Measurements from ENCODE around the gene DAGLA.
A peak's percentile ranks its signal among the peaks of the same experiment; 100 is the strongest.

DAGLA gene

DNA sequence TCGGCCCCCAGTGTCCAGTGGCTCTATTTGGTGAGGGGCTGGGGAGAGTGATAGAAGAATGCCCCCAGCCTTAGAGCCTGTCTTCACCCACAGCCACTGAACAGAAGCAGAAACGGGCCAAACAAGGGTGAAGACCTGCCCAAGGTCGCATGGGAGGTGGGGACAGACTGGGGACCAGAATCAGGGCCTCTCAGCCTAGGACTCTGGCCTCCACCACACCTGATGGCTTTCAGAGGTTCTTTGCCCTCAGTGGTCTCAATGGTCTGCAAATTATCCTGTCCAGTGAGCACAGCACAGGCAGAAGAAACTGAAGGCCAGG is 67.7 kb downstream of the DAGLA start:
- TF ChIP-seq, protein P1, sequence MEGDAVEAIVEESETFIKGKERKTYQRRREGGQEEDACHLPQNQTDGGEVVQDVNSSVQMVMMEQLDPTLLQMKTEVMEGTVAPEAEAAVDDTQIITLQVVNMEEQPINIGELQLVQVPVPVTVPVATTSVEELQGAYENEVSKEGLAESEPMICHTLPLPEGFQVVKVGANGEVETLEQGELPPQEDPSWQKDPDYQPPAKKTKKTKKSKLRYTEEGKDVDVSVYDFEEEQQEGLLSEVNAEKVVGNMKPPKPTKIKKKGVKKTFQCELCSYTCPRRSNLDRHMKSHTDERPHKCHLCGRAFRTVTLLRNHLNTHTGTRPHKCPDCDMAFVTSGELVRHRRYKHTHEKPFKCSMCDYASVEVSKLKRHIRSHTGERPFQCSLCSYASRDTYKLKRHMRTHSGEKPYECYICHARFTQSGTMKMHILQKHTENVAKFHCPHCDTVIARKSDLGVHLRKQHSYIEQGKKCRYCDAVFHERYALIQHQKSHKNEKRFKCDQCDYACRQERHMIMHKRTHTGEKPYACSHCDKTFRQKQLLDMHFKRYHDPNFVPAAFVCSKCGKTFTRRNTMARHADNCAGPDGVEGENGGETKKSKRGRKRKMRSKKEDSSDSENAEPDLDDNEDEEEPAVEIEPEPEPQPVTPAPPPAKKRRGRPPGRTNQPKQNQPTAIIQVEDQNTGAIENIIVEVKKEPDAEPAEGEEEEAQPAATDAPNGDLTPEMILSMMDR (conservative IDR thresholded peaks at IDR 0.05; ENCODE audit: control insufficient read depth, insufficient read depth, low read depth, low read length), result no peak
- DNase-seq (ENCODE audit: low read depth), result no peak
- no peak overlapping the region for H3K4me3 ChIP-seq (ENCODE audit: control insufficient read depth, low read depth, low read length)

DNA sequence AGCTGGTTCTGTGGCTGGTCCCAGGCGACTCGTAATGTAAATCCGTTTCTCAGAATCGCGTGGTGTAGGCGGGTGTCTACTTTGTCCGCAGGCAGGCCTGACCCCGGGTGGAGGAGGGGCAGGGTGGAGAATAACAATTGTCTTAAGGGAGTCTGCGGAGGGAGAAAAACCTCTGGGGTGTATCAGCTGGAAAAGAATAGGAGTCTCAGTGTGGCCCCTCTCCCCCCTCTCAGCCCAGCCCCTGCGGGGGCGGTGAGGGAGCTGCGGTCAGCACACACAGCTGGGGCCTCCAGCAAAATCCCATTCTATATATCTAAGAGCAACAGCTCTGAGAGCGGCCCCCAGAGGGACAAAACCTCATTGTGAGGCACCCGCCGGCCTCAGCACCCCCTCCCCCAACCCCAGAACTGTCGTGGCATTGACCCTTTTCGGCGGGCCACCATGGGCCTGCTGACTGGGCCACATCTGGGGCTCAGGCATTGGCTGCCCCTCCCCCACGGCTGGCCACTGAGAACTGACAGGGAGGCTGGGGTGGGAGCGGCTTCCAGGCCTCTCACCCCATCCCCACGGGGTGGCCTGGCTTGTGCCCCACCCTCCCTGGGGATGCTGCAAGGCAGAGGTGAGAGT is 69.5 kb downstream of the DAGLA start:
- TF ChIP-seq, protein P1 (conservative IDR thresholded peaks at IDR 0.05; ENCODE audit: control insufficient read depth, insufficient read depth, low read depth, low read length), result no peak
- peak; percentile 15 for DNase-seq (ENCODE audit: low read depth)
- H3K4me3 ChIP-seq (ENCODE audit: control insufficient read depth, low read depth, low read length), result no peak overlapping the region

DNA sequence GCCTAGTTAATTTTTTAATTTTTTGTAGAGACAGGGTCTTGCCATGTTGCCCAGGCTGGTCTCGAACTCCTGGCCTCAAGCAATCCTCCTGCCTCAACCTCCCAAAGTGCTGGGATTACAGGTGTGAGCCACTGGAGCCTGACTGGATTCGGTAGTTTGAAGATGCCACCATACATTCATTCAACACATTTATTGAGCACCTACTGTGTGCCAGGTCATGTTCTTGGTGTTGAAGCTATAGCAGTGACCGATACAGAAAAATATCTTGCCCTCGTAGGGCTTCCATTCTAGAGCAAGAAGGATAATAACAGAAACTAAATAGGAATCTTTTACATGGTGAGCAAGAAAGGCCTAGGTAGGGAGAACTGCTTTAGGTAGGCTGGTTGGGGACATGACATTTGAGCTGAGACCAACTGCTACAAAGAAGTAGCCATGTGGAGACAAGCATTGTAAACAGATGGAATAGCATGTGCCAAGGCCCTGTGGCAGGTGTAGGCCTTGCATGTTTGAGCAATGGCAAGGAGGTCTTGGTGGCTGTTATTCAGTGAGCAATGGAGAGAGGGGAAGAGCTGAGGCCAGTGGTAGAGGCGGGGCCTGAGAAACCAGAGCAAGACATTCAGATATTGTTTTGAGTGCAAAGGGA is 70.6 kb downstream of the DAGLA start:
- no peak overlapping the region for H3K4me3 ChIP-seq (ENCODE audit: control insufficient read depth, low read depth, low read length)
- TF ChIP-seq, protein P1 (conservative IDR thresholded peaks at IDR 0.05; ENCODE audit: control insufficient read depth, insufficient read depth, low read depth, low read length), result no peak
- DNase-seq (ENCODE audit: low read depth), result no peak

DNA sequence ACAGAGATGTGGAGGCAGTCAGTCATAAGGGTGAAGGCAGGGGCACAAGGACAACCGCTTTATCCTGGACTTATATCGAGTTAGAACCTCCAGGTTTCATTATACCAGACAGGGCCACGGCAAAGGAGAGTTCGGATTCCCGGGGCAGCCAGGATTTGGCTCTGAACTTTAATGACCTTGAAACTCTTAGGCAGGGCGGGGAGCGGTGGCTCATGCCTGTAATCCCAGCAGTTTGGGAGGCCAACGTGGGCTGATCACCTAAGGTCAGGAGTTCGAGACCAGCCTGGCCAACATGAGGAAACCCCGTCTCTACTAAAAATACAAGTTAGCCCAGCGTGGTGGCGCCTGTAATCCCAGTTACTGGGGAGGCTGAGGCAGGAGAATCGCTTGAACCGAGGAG is 71.2 kb downstream of the DAGLA start:
- DNase-seq (ENCODE audit: low read depth), result no peak
- TF ChIP-seq, protein P1 (conservative IDR thresholded peaks at IDR 0.05; ENCODE audit: control insufficient read depth, insufficient read depth, low read depth, low read length), result no peak

DNA sequence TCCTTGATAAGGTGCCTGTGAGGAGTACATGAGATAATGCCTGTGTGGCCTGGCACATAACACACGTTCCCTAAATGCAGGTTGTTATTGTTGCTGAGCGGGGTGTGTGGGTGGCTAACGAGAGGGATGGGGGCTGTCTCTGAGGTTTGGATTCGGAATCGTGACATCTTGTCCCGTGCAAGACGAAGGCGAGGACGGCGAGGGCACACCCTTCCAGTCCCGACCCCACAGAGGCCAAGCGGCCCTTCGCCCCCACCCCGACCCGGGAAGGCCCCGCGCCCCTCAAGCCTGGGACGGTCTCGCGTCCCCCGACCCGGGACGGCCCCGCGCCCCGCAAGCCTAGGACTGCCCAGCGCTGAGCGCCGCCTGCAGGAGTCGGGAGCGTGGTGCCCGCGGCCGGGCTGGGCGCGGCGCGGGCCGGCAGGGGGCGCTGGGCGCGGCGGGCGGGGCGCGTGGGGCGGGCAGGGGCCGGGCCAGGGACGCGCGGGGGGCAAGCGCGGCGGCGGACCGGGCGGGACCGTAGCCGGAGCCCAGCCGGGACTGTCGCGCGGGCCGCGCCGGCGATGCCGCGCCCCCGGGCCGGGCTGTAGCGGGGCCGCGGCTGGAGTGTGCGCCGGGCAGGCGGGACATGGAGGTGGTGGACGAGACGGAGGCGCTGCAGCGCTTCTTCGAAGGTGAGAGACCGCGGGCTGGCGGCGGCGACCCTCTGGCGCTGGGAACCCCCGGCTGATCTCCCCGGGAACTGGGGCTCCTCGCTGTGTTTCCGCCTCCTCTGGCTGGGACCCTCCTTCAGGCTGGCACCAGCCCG is 72.1 kb downstream of the DAGLA start, which contains the start of gene MYRF:
TSS of gene MYRF (plus strand) at position 520 of the 808 bp plus-strand sequence. CDS start at position 629, 109 bp downstream.
- TF ChIP-seq, protein P1 (conservative IDR thresholded peaks at IDR 0.05; ENCODE audit: control insufficient read depth, insufficient read depth, low read depth, low read length), result peak; percentile 28
- peak; percentile 10 for DNase-seq (ENCODE audit: low read depth)

More for the DNA sequence above, 71.2 kb downstream of the DAGLA start:
- H3K4me3 ChIP-seq (ENCODE audit: control insufficient read depth, low read depth, low read length), result no peak overlapping the region

DNA sequence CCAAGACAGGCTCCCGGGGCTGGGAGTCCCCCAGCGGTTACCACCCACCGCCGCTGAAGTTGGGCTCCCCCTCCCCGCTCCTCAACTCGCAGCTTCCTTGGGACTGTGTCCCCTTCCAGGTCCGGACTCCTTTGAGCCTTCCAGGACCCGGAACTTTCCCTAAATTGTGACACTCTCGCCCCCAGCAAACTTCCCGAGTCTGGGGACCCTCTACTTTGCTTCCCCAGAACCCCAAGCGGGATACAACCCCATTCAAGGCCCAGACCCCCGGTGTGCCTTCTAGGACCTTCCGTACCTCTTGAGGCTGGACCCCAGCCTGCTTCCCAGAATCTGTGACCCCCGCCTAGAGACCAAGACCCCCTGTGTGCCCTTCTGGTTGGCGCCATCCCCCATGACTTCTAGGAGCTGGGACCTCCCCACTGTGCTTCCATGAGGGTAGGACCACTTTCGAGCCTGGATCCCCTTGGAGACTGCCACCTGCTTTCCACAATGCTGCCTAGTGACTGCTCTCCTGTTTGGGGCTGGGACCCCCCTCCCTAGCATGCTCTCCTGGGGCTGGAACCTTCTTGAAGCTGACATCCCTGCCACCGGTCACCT is 72.8 kb downstream of the DAGLA start:
- no peak for DNase-seq (ENCODE audit: low read depth)
- H3K4me3 ChIP-seq (ENCODE audit: control insufficient read depth, low read depth, low read length), result peak overlapping the region; percentile 27
- TF ChIP-seq, protein P1 (conservative IDR thresholded peaks at IDR 0.05; ENCODE audit: control insufficient read depth, insufficient read depth, low read depth, low read length), result no peak

More for the DNA sequence above, 72.1 kb downstream of the DAGLA start, which contains the start of gene MYRF:
- H3K4me3 ChIP-seq (ENCODE audit: control insufficient read depth, low read depth, low read length), result peak within 1 kb of the TSS; percentile 27
